Heart left ventricle (tissue), 13 donors: ENCODE results near the gene GARIN1A.

Source experiments
- POLR2A ChIP-seq, 2 donors: fragments of 450-650 bp; IDR thresholded peaks; one replicate each; pipeline ENCODE4 v1.6.1; 2017; ENCODE audit warnings: antibody characterized with exemption in 2 of 2, mild to moderate bottlenecking in 2 of 2, moderate library complexity in 2 of 2
- TF ChIP-seq, protein P1 (sequence below), 12 donors: fragments of 200-600 bp; sonication (generic) in 4 of 12; IDR thresholded peaks; one replicate each; pipeline versions ENCODE4 v1.5.0 to v1.8.0; 2018 to 2022; ENCODE audit warnings: antibody characterized with exemption in 12 of 12, mild to moderate bottlenecking in 5 of 12
- donor health status: ischemic (EF 13 %, LVEDD 7.1; RV severe dilation, severe dysfunction).
- donor health status: DM: no; HTN: yes; CAD: no.
- donor health status: DM: no; HTN: no; CAD: no.
- donor health status: ischemic (EF 25% LVEDD 6.9; RV normal size, moderate dysfunction).
- donor health status: ischemic (EF 25% LVEDD 5.7; RV mildly dilated, moderate dysfunction).
- donor health status: ischemic (EF 35%, LVEDD 5.7; RV mildly dilated, moderate dysfunction).
- donor health status: nonischemic (EF 11% LVEDD 7.7; RV severe dilation, severe dysfunction).
- donor health status: DM: yes; HTN: yes; CAD: no.
- donor health status: PGD.
- donor health status: ischemic (EF 29% LVEDD 5.4; RV normal size, mild dysfunction).
- donor health status: nonischemic (EF 23%, LVEDD 6.1; RV moderate dilation, normal function).

GRCh38 chr7:128679920-128680319 lies 7.8 kb downstream of the GARIN1A start:
- TF ChIP-seq, protein P1, sequence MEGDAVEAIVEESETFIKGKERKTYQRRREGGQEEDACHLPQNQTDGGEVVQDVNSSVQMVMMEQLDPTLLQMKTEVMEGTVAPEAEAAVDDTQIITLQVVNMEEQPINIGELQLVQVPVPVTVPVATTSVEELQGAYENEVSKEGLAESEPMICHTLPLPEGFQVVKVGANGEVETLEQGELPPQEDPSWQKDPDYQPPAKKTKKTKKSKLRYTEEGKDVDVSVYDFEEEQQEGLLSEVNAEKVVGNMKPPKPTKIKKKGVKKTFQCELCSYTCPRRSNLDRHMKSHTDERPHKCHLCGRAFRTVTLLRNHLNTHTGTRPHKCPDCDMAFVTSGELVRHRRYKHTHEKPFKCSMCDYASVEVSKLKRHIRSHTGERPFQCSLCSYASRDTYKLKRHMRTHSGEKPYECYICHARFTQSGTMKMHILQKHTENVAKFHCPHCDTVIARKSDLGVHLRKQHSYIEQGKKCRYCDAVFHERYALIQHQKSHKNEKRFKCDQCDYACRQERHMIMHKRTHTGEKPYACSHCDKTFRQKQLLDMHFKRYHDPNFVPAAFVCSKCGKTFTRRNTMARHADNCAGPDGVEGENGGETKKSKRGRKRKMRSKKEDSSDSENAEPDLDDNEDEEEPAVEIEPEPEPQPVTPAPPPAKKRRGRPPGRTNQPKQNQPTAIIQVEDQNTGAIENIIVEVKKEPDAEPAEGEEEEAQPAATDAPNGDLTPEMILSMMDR (IDR thresholded peaks at IDR 0.05): no peak
- no peak for TF ChIP-seq POLR2A (IDR thresholded peaks at IDR 0.05)
